Pancreas (tissue), 10 donors: ENCODE data around the gene CD72. TPM values are rescaled to one million over a fixed set of nuclear protein-coding genes. Genes with fewer than 3 reads are reported as not detected.

Source experiments
- ATAC-seq, 4 donors: fragments of 200-7000 bp; cut with Tn5 transposase; one replicate each; pipeline versions ENCODE4 v1.8.0 to v1.9.1; 2020; ENCODE audit warnings: mild to moderate bottlenecking in 4 of 4, moderate library complexity in 4 of 4
- DNase-seq, 6 donors: peaks; one replicate each; pipeline ENCODE4 v3.0.0-alpha.2; 2020
- FAIRE-seq: peaks from 2 replicates; lab custom pipeline; 2012; peaks lifted over from hg19 to GRCh38; lab: Jason Lieb, UNC
- H3K27ac ChIP-seq, 4 donors: fragments of 200-600 bp; sonication (generic); 1 replicate in 3 of 4; 2 replicates in 1 of 4; pipeline versions ENCODE4 v1.5.0 to v1.8.0; 2020
- H3K27me3 ChIP-seq, 4 donors: fragments of 200-600 bp; one replicate each; pipeline ENCODE4 v1.8.0; 2021
- H3K36me3 ChIP-seq, 3 donors: fragments of 200-600 bp; sonication (generic) in 1 of 3; one replicate each; pipeline versions ENCODE4 v1.5.0 to v1.8.0; 2020 to 2021
- H3K4me1 ChIP-seq, 3 donors: fragments of 200-600 bp; one replicate each; pipeline ENCODE4 v1.8.0; 2021
- H3K4me3 ChIP-seq, 4 donors: fragments of 200-600 bp; sonication (generic) in 2 of 4; one replicate each; pipeline versions ENCODE4 v1.5.0 to v1.8.0; 2020 to 2021
- H3K9me3 ChIP-seq, 4 donors: fragments of 200-600 bp; one replicate each; pipeline ENCODE4 v1.8.0; 2021
- CTCF ChIP-seq, 4 donors: fragments of 200-600 bp; sonication (generic) in 3 of 4; IDR thresholded peaks; one replicate each; pipeline versions ENCODE4 v1.5.0 to v1.8.0; 2021; ENCODE audit warnings: antibody characterized with exemption in 4 of 4
- WGBS, 2 donors: extraction: QIAGEN DNeasy Blood & Tissue Kit; methylation state at CpG; one replicate each; pipeline ENCODE4 v1.1.7; 2013; 5-methylcytosine and 5-hydroxymethylcytosine counted together
- intact Hi-C, 3 donors: fragments of 100-400 bp; cut with DNase I; formaldehyde crosslinking; loops; one replicate each; pipeline versions ENCODE4 v1.11.1 to v1.14.2; 2022
- polyA plus RNA-seq, 2 donors: library from polyadenylated mRNA; stranded (reverse); fragments of 200-250 nt; gene quantifications; one replicate each; pipeline ENCODE4 v1.2.3, GENCODE V29; 2013
- total RNA-seq, 6 donors: library from RNA; stranded (reverse); fragmentation: NEBNext Ultra II Directional in 4 of 6; extraction: Animal tissue kit (Norgen Biotek cat#: 25700) in 4 of 6; gene quantifications; one replicate each; pipeline versions ENCODE4 v1.2.1 to v1.2.4, GENCODE V29; 2021 to 2023
- donor health status: healthy with polysubstance abuse.
- donor health status: DM: no; HTN: no; CAD: no; lungs with moderate emphysema.
- donor health status: DM: no; HTN: no; CAD: no.
- donor health status: control.
- donor health status: control.
- donor health status: Bipolar disorder and iron deficiency.
- donor health status: DM: yes; HTN: yes; CAD: no.
- donor health status: DM: no; HTN: no; CAD: no.
- donor health status: DM: no; HTN: no; CAD: no.
- donor health status: DM: yes; HTN: yes; CAD: no.

CD72 gene
- total and polyA plus RNA-seq, 8 donors = 0.88 to 7.7 (median 3.1) TPM

GRCh38 chr9:35627575-35627974 is 9.4 kb upstream of the CD72 start:
- Histone ChIP-seq H3K27ac (no peak overlapping the region), H3K27me3 (no peaks in the 10 kb centered on the region), H3K4me3 (no peak overlapping the region), H3K4me1 (no peaks in the 10 kb centered on the region), H3K9me3 (no peaks in the 10 kb centered on the region), H3K36me3 (no peaks in the 10 kb centered on the region)
- ATAC-seq = no peak
- intact Hi-C loops = no loop called here
- no peak for DNase-seq
- WGBS, 2 donors = 83 to 92% methylated on average over 2 of the region's 2 CpGs
- no peak for FAIRE-seq
- no peak for TF ChIP-seq CTCF (IDR thresholded peaks at IDR 0.05)

- no peaks in the 10 kb centered on the region for H3K27me3 ChIP-seq
- ATAC-seq (no peak), DNase-seq (no peak), FAIRE-seq (no peak)
- TF ChIP-seq CTCF (IDR thresholded peaks at IDR 0.05) = no peak
- no peak overlapping the region for H3K27ac ChIP-seq
- intact Hi-C loops = no loop called here
- H3K36me3 ChIP-seq = no peaks in the 10 kb centered on the region
- no peaks in the 10 kb centered on the region for H3K4me1 ChIP-seq
- no peaks in the 10 kb centered on the region for H3K9me3 ChIP-seq
- no peak overlapping the region for H3K4me3 ChIP-seq
- 57 to 70% methylated on average over 2 of the region's 2 CpGs for WGBS, 2 donors
These were observed 1.6 kb upstream of the CD72 start for GRCh38 chr9:35619800-35620158.

- FAIRE-seq (no peak), DNase-seq (peak in 2 of 6 donors; percentile 24 to 35), ATAC-seq (peak in 2 of 4 donors; percentile 45 to 51)
- H3K27ac ChIP-seq = peak overlapping the region in 2 of 4 donors; percentile 19 to 22
- H3K4me1 ChIP-seq = no peaks in the 10 kb centered on the region
- no peak for TF ChIP-seq CTCF (IDR thresholded peaks at IDR 0.05)
- WGBS, 2 donors = 86 to 87% methylated on average over 17 of the region's 17 CpGs
- H3K27me3 ChIP-seq = no peaks in the 10 kb centered on the region
- intact Hi-C loops = no loop called here
- H3K9me3 ChIP-seq = no peaks in the 10 kb centered on the region
- no peaks in the 10 kb centered on the region for H3K36me3 ChIP-seq
- H3K4me3 ChIP-seq = no peak overlapping the region
These were observed 914 bp upstream of the CD72 start for GRCh38 chr9:35618854-35619799.

GRCh38 chr9:35617548-35617947 is 665 bp downstream of the CD72 start:
- FAIRE-seq = no peak
- no peak for ATAC-seq
- Histone ChIP-seq H3K27me3 (no peaks in the 10 kb centered on the region), H3K4me1 (no peaks in the 10 kb centered on the region), H3K27ac (no peak overlapping the region), H3K4me3 (peak overlapping the region in 2 of 4 donors; percentile 20 to 45), H3K9me3 (no peaks in the 10 kb centered on the region), H3K36me3 (no peaks in the 10 kb centered on the region)
- intact Hi-C loops = no loop called here
- WGBS, 2 donors = 52 to 60% methylated on average over 8 of the region's 8 CpGs
- TF ChIP-seq CTCF (IDR thresholded peaks at IDR 0.05) = no peak
- peak in 1 of 6 donors; percentile 16 for DNase-seq
